Measurements from ENCODE around the gene SYDE2. TPM values are rescaled to one million over a fixed set of nuclear protein-coding genes. Genes with fewer than 3 reads are reported as not detected.
"Not testable (repeated sequence)": the region's sequence is repeated elsewhere in the genome, so short reads cannot be mapped to it uniquely, and the experiment has no call there.

The SYDE2 gene, protein sequence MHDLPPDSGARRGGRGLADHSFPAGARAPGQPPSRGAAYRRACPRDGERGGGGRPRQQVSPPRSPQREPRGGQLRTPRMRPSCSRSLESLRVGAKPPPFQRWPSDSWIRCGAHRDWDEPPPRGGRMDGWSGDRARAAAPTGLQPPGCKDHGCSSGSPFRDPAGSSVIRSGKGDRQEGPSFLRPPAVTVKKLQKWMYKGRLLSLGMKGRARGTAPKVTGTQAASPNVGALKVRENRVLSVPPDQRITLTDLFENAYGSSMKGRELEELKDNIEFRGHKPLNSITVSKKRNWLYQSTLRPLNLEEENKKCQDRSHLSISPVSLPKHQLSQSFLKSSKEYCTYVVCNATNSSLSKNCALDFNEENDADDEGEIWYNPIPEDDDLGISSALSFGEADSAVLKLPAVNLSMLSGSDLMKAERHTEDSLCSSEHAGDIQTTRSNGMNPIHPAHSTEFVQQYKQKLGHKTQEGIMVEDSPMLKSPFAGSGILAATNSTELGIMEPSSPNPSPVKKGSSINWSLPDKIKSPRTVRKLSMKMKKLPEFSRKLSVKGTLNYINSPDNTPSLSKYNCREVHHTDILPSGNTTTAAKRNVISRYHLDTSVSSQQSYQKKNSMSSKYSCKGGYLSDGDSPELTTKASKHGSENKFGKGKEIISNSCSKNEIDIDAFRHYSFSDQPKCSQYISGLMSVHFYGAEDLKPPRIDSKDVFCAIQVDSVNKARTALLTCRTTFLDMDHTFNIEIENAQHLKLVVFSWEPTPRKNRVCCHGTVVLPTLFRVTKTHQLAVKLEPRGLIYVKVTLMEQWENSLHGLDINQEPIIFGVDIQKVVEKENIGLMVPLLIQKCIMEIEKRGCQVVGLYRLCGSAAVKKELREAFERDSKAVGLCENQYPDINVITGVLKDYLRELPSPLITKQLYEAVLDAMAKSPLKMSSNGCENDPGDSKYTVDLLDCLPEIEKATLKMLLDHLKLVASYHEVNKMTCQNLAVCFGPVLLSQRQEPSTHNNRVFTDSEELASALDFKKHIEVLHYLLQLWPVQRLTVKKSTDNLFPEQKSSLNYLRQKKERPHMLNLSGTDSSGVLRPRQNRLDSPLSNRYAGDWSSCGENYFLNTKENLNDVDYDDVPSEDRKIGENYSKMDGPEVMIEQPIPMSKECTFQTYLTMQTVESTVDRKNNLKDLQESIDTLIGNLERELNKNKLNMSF
- under 1 TPM in 1 of 2 donors, not detected in 1; 0.84 TPM for total RNA-seq

DNA sequence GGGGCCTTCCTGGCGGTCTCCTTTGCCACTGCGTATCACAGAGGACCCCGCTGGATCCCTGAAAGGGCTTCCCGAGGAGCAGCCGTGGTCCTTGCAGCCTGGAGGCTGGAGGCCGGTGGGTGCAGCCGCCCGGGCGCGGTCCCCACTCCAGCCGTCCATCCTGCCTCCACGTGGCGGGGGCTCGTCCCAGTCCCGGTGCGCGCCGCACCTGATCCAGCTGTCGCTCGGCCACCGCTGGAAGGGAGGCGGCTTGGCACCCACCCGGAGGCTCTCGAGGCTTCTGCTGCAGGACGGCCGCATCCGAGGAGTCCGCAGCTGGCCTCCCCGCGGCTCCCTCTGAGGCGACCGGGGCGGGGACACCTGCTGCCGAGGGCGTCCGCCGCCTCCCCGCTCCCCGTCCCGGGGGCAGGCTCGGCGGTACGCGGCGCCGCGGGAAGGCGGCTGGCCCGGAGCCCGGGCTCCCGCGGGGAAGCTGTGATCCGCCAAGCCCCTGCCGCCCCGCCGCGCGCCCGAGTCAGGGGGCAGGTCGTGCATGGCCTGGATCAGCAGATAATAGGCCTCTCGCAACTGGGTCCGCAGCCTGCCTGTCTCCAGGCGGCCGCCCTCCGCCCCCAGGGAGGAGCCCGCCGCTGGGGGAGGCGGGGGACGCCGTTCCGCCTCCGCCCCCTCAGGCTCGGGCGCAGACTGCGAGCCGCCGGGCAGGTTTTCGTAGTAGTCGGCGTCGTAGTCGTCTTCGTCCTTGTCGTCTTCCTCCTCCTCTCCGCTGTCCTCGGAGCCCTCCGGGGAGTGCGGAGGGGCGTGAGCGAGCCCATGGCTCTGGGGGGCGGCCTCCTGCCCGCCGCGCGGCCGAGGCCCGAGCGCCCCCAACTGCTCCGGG lies at the start of gene SYDE2:
TSS of gene SYDE2 (minus strand) at position 554 of the 877 bp plus-strand sequence. CDS start at position 534, 20 bp downstream.
- Mint-ChIP-seq H3K4me3 (peak within 1 kb of the TSS; percentile 83), H3K27me3 (peaks cover 25 to 38% of the 10 kb centered on the region in 2 donors), H3K36me3 (no peaks in the 10 kb centered on the region), H3K4me1 (ENCODE audit: low read depth in 2 of 2) (peaks cover 0 to 6% of the 10 kb centered on the region in 2 donors), H3K27ac (peak within 1 kb of the TSS in 1 of 2 donors; percentile 64), H3K9me3 (no peaks in the 10 kb centered on the region)
- peak; percentile 62 for DNase-seq (ENCODE audit: low spot score)
- ATAC-seq, result peak; percentile 87 to 88

DNA sequence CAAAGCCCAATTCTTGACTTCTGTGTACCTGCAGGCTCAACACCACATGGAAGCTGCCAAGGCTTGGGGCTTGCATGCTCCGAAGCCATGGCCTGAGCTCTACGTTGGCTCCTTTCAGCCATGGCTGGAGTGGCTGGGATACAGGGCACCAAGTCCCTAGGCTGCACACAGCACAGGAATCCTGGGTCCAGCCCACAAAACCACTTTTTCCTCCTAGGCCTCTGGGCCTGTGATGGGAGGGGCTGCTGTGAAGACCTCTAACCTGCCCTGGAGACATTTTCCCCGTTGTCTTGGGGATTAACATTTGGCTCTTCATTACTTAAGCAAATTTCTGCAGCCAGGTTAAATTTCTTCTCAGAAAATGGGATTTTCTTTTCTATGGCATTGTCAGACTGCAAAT lies 48.2 kb upstream of the SYDE2 start:
- not testable (repeated sequence) for H3K36me3 Mint-ChIP-seq; DNase-seq (ENCODE audit: low spot score); ATAC-seq; H3K27me3 Mint-ChIP-seq; H3K4me3 Mint-ChIP-seq; H3K9me3 Mint-ChIP-seq; H3K27ac Mint-ChIP-seq
- peaks cover 11 to 17% of the 10 kb centered on the region in 2 donors for H3K4me1 Mint-ChIP-seq (ENCODE audit: low read depth in 2 of 2)

DNA sequence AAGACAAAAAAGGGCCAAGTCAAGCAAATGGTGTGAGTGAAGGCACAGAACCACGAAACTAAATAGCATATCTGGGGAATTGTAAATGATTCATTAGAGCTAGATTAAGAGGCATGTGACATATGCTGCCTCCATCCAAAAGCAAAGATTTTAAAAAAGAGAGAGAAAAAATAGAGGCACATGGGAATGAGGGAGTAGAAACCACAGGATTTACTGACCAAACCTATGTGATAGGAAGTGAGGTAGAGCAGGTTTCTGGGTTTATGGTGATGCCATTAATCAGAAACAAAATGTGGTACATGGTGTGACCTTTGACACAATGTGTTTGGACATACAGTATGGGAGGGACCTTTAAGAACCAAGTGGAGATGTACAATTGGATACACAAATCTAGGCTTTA lies 45.1 kb upstream of the SYDE2 start:
- ATAC-seq, result no peak
- DNase-seq (ENCODE audit: low spot score), result no peak
- Mint-ChIP-seq H3K27me3 (no peaks in the 10 kb centered on the region), H3K36me3 (peaks cover 6% of the 10 kb centered on the region), H3K4me3 (no peak overlapping the region), H3K9me3 (no peaks in the 10 kb centered on the region), H3K4me1 (ENCODE audit: low read depth in 2 of 2) (peaks cover 5 to 10% of the 10 kb centered on the region in 2 donors), H3K27ac (no peak overlapping the region)

DNA sequence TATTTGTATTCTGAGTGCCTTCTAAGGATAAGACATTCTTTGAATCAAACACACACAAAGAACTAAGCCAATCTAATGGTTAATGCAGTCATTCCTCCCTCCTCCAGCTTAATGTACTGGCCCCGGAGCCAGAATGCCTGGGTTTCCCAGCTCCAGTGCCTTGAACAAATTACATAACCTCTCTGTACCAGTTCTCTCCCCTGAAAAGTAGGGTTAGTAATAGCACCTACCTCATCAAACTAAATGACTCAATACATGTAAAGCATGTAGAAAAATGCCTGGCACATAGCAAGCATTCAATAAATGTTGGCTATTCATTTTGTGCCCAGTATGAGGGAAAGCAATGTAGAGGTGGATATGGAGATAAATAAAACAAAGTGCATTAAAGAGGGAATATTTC lies 44.6 kb upstream of the SYDE2 start:
- no peaks in the 10 kb centered on the region for H3K27me3 Mint-ChIP-seq

DNA sequence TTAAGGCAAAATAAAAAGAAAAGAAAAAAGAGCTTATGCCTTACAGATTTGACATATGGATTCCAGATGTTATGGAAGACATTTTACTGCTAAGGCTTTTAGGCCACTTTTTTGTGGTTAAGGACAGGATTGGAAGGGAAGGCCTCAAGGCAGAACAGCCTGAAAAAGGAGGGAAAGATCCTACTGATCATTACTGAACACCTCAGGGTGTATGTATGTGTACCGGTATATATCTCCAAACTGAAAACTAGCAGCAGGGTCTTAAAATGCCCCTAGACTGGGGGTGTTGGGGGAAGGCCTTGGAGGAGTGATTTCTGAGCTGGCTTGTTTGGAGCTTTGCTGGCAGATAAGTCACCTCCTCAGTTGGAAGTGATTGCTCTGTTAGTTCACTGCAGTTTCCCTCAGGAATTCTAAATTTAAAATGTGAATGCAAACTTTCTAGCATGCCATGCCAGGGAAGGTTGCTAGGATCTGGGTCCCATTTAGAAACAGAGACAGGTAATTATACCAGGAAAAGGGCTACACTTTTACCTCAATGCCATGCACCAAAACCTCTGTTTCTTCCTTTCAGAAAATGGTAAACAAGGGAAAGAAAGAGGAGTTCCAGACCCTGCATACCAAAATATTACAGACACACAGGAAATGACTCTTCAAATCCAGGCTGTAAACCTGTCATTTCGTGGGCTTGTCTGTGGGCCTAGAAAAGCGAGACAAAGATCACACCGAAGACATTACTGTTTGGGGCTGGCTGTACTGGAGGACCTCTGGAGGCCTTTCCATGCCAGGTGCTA lies 43.6 kb upstream of the SYDE2 start:
- H3K36me3 Mint-ChIP-seq, result no peaks in the 10 kb centered on the region
- DNase-seq (ENCODE audit: low spot score), result no peak
- H3K4me3 Mint-ChIP-seq, result no peak overlapping the region
- H3K9me3 Mint-ChIP-seq, result no peaks in the 10 kb centered on the region
- no peaks in the 10 kb centered on the region for H3K27me3 Mint-ChIP-seq
- peaks cover 0 to 1% of the 10 kb centered on the region in 2 donors for H3K4me1 Mint-ChIP-seq (ENCODE audit: low read depth in 2 of 2)
- H3K27ac Mint-ChIP-seq, result no peak overlapping the region
- ATAC-seq, result no peak

More for the DNA sequence above, 44.6 kb upstream of the SYDE2 start:
- no peak overlapping the region for H3K27ac Mint-ChIP-seq
- H3K9me3 Mint-ChIP-seq, result no peaks in the 10 kb centered on the region
- no peak overlapping the region for H3K4me3 Mint-ChIP-seq
- ATAC-seq, result no peak
- H3K36me3 Mint-ChIP-seq, result peaks cover 3% of the 10 kb centered on the region
- peaks cover 2 to 8% of the 10 kb centered on the region in 2 donors for H3K4me1 Mint-ChIP-seq (ENCODE audit: low read depth in 2 of 2)
- DNase-seq (ENCODE audit: low spot score), result no peak

DNA sequence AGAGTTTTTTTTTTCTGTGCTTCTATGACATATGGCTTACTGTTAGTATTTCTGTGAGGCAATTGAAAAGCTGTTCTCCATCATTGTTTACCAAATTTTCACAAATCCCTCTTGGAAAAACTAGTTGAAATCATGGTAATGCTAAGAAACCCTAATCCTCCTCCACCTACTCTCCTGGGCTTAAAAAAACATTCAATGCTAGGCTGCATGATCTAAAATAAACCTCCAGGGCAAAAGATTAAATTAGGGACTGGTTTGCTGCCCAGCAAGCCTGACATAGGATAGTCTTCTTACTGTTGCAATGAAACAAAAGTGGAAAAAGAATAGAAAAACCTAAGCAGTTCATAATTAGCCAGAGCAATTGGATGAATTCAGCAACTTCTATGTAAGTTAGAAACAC lies 42.6 kb upstream of the SYDE2 start:
- ATAC-seq, result no peak
- H3K36me3 Mint-ChIP-seq, result no peaks in the 10 kb centered on the region
- H3K4me3 Mint-ChIP-seq, result no peak overlapping the region
- H3K4me1 Mint-ChIP-seq (ENCODE audit: low read depth in 2 of 2), result no peaks in the 10 kb centered on the region
- no peak overlapping the region for H3K27ac Mint-ChIP-seq
- DNase-seq (ENCODE audit: low spot score), result no peak
- no peaks in the 10 kb centered on the region for H3K9me3 Mint-ChIP-seq
- no peaks in the 10 kb centered on the region for H3K27me3 Mint-ChIP-seq

DNA sequence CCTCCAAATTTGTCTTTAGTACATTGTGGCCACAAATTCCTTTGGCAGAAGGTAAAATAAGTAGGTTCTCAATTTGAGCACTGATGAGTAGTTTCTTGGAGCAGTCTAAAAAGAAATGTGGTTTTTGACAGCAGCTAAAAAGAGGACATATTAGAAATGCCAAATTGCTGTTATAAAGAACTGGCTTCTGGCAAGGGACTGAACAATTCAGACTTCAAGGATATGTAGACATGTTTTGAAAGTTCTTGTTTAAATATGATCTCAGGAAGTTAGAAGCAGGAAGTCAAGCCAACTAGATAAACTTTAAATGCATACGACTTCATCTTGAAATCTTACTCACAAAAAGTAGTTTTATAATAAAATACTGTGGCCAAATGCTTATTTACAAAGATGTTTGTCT lies 39.8 kb upstream of the SYDE2 start:
- ATAC-seq (no peak), DNase-seq (ENCODE audit: low spot score) (no peak)
- Mint-ChIP-seq H3K4me3 (no peak overlapping the region), H3K27me3 (peaks cover 0 to 4% of the 10 kb centered on the region in 2 donors), H3K4me1 (ENCODE audit: low read depth in 2 of 2) (no peaks in the 10 kb centered on the region), H3K27ac (no peak overlapping the region), H3K9me3 (no peaks in the 10 kb centered on the region), H3K36me3 (no peaks in the 10 kb centered on the region)

DNA sequence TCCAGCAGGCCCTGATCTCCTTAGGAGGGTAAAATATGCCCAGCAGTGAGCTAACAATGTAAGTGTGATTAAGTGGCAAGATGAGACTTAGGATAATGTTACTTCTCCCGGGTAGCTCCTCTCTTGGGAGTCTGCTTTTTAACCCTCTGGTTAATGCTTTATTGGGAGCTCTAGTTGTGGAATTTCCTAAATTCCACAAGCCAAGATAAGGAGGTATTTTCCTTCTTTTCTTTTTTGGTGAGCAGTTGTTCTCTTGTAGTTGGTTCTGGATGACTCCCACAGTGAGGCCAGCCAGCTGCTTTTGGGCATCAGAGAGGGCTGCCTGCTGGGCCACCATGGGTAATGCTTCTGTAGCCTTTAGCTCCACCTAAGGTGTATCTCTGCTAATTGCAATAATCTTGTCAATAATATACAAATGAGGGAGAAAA lies 39.4 kb upstream of the SYDE2 start:
- H3K4me1 Mint-ChIP-seq (ENCODE audit: low read depth in 2 of 2), result no peaks in the 10 kb centered on the region
- no peaks in the 10 kb centered on the region for H3K9me3 Mint-ChIP-seq
- no peaks in the 10 kb centered on the region for H3K36me3 Mint-ChIP-seq
- no peak overlapping the region for H3K27ac Mint-ChIP-seq
- peaks cover 0 to 4% of the 10 kb centered on the region in 2 donors for H3K27me3 Mint-ChIP-seq
- no peak overlapping the region for H3K4me3 Mint-ChIP-seq
- ATAC-seq, result no peak
- DNase-seq (ENCODE audit: low spot score), result no peak

DNA sequence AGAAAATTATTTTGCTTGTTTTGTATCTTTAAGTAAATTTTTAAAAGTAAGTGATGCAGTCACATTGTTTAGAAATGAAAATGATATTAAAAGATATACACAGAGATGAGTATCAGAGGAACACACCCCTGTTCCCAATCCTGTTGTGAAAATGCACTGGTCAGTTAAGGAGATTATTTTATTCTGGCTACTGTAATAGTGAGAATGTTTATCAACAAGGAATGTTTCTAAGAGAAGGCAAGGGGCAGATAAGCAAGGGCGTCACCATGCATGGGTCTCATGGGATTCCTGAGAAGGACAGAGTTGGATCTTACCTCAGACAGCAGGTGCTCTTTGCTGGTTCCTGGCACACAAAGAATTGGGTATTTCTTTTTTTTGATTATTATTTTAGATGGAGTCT lies 36.8 kb upstream of the SYDE2 start:
- H3K4me1 Mint-ChIP-seq (ENCODE audit: low read depth in 2 of 2), result no peaks in the 10 kb centered on the region
- no peak overlapping the region for H3K27ac Mint-ChIP-seq
- H3K36me3 Mint-ChIP-seq, result no peaks in the 10 kb centered on the region
- H3K4me3 Mint-ChIP-seq, result no peak overlapping the region
- no peaks in the 10 kb centered on the region for H3K9me3 Mint-ChIP-seq
- DNase-seq (ENCODE audit: low spot score), result no peak
- no peak for ATAC-seq
- peaks cover 0 to 4% of the 10 kb centered on the region in 2 donors for H3K27me3 Mint-ChIP-seq

DNA sequence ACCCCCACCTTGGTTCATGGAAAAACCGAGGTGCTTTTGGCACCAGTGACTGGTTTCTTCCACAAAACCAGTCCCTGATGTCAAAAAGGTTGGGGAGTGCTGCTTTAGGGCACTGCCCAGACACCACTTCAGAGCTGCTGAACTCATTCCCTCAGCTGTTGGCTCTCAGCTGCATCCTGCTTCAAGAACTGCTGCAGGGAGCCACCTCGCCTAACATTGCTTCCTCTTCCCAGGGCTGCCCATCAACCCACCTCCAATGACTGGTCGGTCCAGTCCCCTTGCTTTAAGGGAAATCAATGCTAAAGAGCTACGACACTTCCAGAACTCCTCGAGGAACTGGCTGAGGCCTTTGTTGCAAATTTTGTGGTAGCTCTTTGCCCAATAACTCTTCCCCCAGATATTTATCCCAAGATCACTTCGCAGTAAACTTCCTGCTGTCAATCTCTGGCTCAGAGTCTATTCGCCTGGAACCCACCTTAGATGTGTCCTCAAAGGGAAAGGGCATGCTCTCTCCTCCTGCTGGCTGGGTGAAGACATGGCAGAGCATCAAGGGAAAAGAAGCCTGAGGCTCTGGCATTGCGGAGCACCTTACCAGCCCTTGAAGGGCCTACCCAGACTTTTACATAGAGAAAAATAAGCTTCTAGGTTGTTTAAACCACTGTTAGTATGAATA lies 29.6 kb upstream of the SYDE2 start:
- no peaks in the 10 kb centered on the region for H3K36me3 Mint-ChIP-seq
- no peak for DNase-seq (ENCODE audit: low spot score)
- no peak for ATAC-seq
- H3K27me3 Mint-ChIP-seq, result peaks cover 9 to 10% of the 10 kb centered on the region in 2 donors
- no peak overlapping the region for H3K27ac Mint-ChIP-seq
- H3K4me3 Mint-ChIP-seq, result no peak overlapping the region
- H3K9me3 Mint-ChIP-seq, result no peaks in the 10 kb centered on the region
- H3K4me1 Mint-ChIP-seq (ENCODE audit: low read depth in 2 of 2), result no peaks in the 10 kb centered on the region

DNA sequence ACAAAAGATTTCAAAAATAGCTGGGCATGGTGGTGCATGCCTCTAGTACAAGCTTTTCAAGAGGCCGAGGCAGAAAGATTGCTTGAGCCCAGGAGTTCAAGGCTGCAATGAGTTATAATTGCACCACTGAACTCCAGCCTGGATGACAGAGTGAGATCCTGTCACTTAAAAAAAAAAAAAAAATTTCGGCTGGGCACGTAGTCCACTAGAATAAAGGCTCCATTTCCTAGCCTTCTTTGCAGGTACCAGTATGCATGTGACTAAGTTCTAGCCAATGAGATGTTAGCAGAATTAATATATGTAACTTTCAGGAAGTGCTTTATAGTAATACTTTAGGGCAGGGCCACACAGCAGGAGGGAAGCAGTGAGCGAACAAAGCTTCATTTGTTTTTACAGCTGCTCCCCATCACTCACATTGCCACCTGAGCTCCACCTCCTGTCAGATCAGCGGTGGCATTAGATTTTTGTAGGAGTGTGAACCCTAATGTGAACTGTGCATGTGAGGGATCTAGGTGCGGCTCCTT lies 28.8 kb upstream of the SYDE2 start:
- H3K27me3 Mint-ChIP-seq, result peaks cover 10 to 11% of the 10 kb centered on the region in 2 donors
- H3K4me1 Mint-ChIP-seq (ENCODE audit: low read depth in 2 of 2), result no peaks in the 10 kb centered on the region
- ATAC-seq (no peak), DNase-seq (ENCODE audit: low spot score) (no peak)
- no peak overlapping the region for H3K4me3 Mint-ChIP-seq
- H3K36me3 Mint-ChIP-seq, result no peaks in the 10 kb centered on the region
- no peaks in the 10 kb centered on the region for H3K9me3 Mint-ChIP-seq
- no peak overlapping the region for H3K27ac Mint-ChIP-seq

DNA sequence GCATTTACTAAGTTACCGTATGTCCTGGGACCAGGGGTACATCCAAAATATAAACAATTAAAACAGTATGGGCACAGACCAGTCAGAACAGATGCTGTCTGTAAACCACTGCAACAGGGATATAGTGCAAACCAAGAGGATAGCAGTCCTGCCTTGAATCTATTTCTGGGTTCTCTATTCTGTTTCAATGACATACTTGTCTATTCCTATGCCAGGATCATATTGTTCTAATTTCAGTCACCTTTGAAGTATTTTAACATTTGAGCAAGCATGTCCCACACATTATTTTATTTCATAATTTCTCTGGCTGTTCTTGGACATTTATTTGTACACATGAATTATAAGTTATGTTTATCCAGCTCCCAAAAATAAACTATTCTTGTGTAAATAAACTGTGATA lies 28.2 kb upstream of the SYDE2 start:
- DNase-seq (ENCODE audit: low spot score) (no peak), ATAC-seq (no peak)
- Mint-ChIP-seq H3K4me1 (ENCODE audit: low read depth in 2 of 2) (no peaks in the 10 kb centered on the region), H3K4me3 (no peak overlapping the region), H3K36me3 (no peaks in the 10 kb centered on the region), H3K27me3 (peaks cover 10 to 15% of the 10 kb centered on the region in 2 donors), H3K9me3 (no peaks in the 10 kb centered on the region), H3K27ac (no peak overlapping the region)

All from natural killer cell treated with Interleukin-12 subunit alpha and Interleukin-12 subunit beta and Interleukin-15 and Interleukin-18, amount 100 ng/mL, for 72 hours (primary cell).